GM12892 (cell line): ENCODE results near the gene MAGI2.

ENCODE experiments used
- DNase-seq: peaks from one replicate; pipeline ENCODE4 v3.0.0; 2011; ENCODE audit not compliant: insufficient read length
- FAIRE-seq: peaks from 2 replicates; lab custom pipeline; 2011; peaks lifted over from hg19 to GRCh38; lab: Jason Lieb, UNC
- POLR2A ChIP-seq: IDR thresholded peaks from 2 replicates; pipeline ENCODE4 v1.6.1; 2011; ENCODE audit warnings: low read depth, low read length, control low read depth
- POLR2AphosphoS5 ChIP-seq: IDR thresholded peaks from 2 replicates; pipeline ENCODE4 v1.6.1; 2011; ENCODE audit warnings: low read depth, low read length, control low read depth
- TAF1 ChIP-seq: IDR thresholded peaks from 2 replicates; pipeline ENCODE4 v1.6.1; 2011; ENCODE audit warnings: low read depth, mild to moderate bottlenecking, control low read depth, low read length, borderline replicate concordance

Gene MAGI2

GRCh38 chr7:79357101-79357500, 96.4 kb downstream of the MAGI2 start:
- FAIRE-seq (no peak), DNase-seq (no peak)
- TF ChIP-seq POLR2AphosphoS5 = no peak
- no peak for TF ChIP-seq POLR2A
- TF ChIP-seq TAF1 = no peak

GRCh38 chr7:79353720-79354468, 99.6 kb downstream of the MAGI2 start:
- DNase-seq (no peak), FAIRE-seq (no peak)
- TF ChIP-seq POLR2AphosphoS5 (no peak), POLR2A (no peak), TAF1 (no peak)

GRCh38 chr7:79352323-79352722, 101.1 kb downstream of the MAGI2 start:
- FAIRE-seq (no peak), DNase-seq (no peak)
- TF ChIP-seq POLR2AphosphoS5 (no peak), TAF1 (no peak), POLR2A (no peak)

GRCh38 chr7:79347351-79347750, 106.1 kb downstream of the MAGI2 start:
- no peak for FAIRE-seq
- TF ChIP-seq POLR2A (no peak), POLR2AphosphoS5 (no peak), TAF1 (no peak)
- no peak for DNase-seq

- no peak for TF ChIP-seq POLR2A
- TF ChIP-seq TAF1 = no peak
- TF ChIP-seq POLR2AphosphoS5 = no peak
- FAIRE-seq = no peak
- DNase-seq = no peak
Observed at GRCh38 chr7:79341902-79342301, 111.6 kb downstream of the MAGI2 start.

- TF ChIP-seq TAF1 (no peak), POLR2A (no peak), POLR2AphosphoS5 (no peak)
Observed at GRCh38 chr7:79340212-79340611, 113.3 kb downstream of the MAGI2 start.

GRCh38 chr7:79339208-79339925, 114.1 kb downstream of the MAGI2 start:
- TF ChIP-seq POLR2A (no peak), POLR2AphosphoS5 (no peak), TAF1 (no peak)
- no peak for FAIRE-seq
- DNase-seq = no peak

More at GRCh38 chr7:79340212-79340611, 113.3 kb downstream of the MAGI2 start:
- DNase-seq (no peak), FAIRE-seq (no peak)

- FAIRE-seq (no peak), DNase-seq (no peak)
- TF ChIP-seq POLR2A (no peak), TAF1 (no peak), POLR2AphosphoS5 (no peak)
Observed at GRCh38 chr7:79337717-79338116, 115.8 kb downstream of the MAGI2 start.

- TF ChIP-seq POLR2AphosphoS5 = no peak
- TF ChIP-seq POLR2A = no peak
- TF ChIP-seq TAF1 = no peak
- no peak for DNase-seq
- no peak for FAIRE-seq
Observed at GRCh38 chr7:79334841-79335240, 118.6 kb downstream of the MAGI2 start.

GRCh38 chr7:79334334-79334733, 119.1 kb downstream of the MAGI2 start:
- no peak for DNase-seq
- no peak for FAIRE-seq
- TF ChIP-seq POLR2AphosphoS5 (no peak), POLR2A (no peak), TAF1 (no peak)

- DNase-seq (no peak), FAIRE-seq (no peak)
- no peak for TF ChIP-seq POLR2AphosphoS5
- TF ChIP-seq TAF1 = no peak
- TF ChIP-seq POLR2A = no peak
Observed at GRCh38 chr7:79332091-79332490, 121.4 kb downstream of the MAGI2 start.

GRCh38 chr7:79329464-79329863, 124.0 kb downstream of the MAGI2 start:
- TF ChIP-seq POLR2A = no peak
- TF ChIP-seq TAF1 = no peak
- no peak for TF ChIP-seq POLR2AphosphoS5
- DNase-seq = no peak
- FAIRE-seq = no peak
